DND-41 (cell line): ENCODE results near the gene RNF223.

Experiments
- ATAC-seq: fragments of 200-7000 bp; cut with Tn5 transposase; 3 replicates; pipeline ENCODE4 v1.9.1; 2021; ENCODE audit warnings: low read depth; ENCODE audit not compliant: insufficient read depth
- DNase-seq: peaks from one replicate; pipeline ENCODE4 v3.0.0-alpha.2; 2020
- H2AFZ ChIP-seq: 2 replicates; pipeline ENCODE4 v1.6.0; 2012; ENCODE audit warnings: low read depth, low read length
- H3K27ac ChIP-seq: 2 replicates; pipeline ENCODE4 v1.5.1; 2012; ENCODE audit warnings: low read length, inconsistent platforms
- H3K27me3 ChIP-seq: fragments of 200-600 bp; sonication (generic); 2 replicates; pipeline ENCODE4 v1.6.0; 2012; ENCODE audit warnings: low read length, mild to moderate bottlenecking, inconsistent platforms; ENCODE audit not compliant: insufficient read depth, poor library complexity
- H3K36me3 ChIP-seq: 2 replicates; pipeline ENCODE4 v1.5.1; 2012; ENCODE audit warnings: low read length, inconsistent platforms; ENCODE audit not compliant: insufficient read depth
- H3K4me1 ChIP-seq: 2 replicates; pipeline ENCODE4 v1.5.1; 2012; ENCODE audit warnings: mild to moderate bottlenecking, low read length; ENCODE audit not compliant: insufficient read depth
- H3K4me2 ChIP-seq: 2 replicates; pipeline ENCODE4 v1.6.0; 2012; ENCODE audit warnings: mild to moderate bottlenecking, moderate library complexity, low read length, inconsistent platforms; ENCODE audit not compliant: insufficient read depth
- H3K4me3 ChIP-seq, 2 experiments: fragments of 200-600 bp in 1 of 2; shearing (Covaris generic) in 1 of 2; 2 replicates each; pipeline ENCODE4 v1.5.1; 2012 to 2016; ENCODE audit warnings: inconsistent platforms in 2 of 2, low read length in 2 of 2, mild to moderate bottlenecking in 2 of 2, low read depth in 1 of 2, moderate library complexity in 1 of 2
- H3K79me2 ChIP-seq: 2 replicates; pipeline ENCODE4 v1.6.0; 2012; ENCODE audit warnings: low read length, inconsistent platforms; ENCODE audit not compliant: insufficient read depth
- H3K9ac ChIP-seq: 2 replicates; pipeline ENCODE4 v1.6.0; 2012; ENCODE audit warnings: low read depth, mild to moderate bottlenecking, inconsistent platforms, low read length, moderate library complexity
- H3K9me3 ChIP-seq: 2 replicates; pipeline ENCODE4 v1.5.1; 2012; ENCODE audit warnings: low read length, moderate library complexity, mild to moderate bottlenecking, inconsistent platforms; ENCODE audit not compliant: insufficient read depth, severe bottlenecking
- H4K20me1 ChIP-seq: 2 replicates; pipeline ENCODE4 v1.6.0; 2012; ENCODE audit warnings: low read length; ENCODE audit not compliant: insufficient read depth
- EZH2 ChIP-seq: IDR thresholded peaks from 3 replicates; pipeline ENCODE4 v1.6.1; 2012; ENCODE audit warnings: borderline replicate concordance, low read depth, mild to moderate bottlenecking, moderate library complexity, low read length, inconsistent platforms; ENCODE audit not compliant: severe bottlenecking
- TF ChIP-seq, protein P1 (sequence below): IDR thresholded peaks from 2 replicates; pipeline ENCODE4 v1.5.1; 2012; ENCODE audit warnings: borderline replicate concordance, low read length, moderate library complexity, mild to moderate bottlenecking; ENCODE audit not compliant: poor library complexity, severe bottlenecking; ENCODE audit errors: extremely low read depth

The RNF223 gene

GRCh38 chr1:1043921-1044320, 30.2 kb downstream of the RNF223 start:
- H4K20me1 ChIP-seq, result peaks cover 36% of the 10 kb centered on the region
- H2AFZ ChIP-seq, result no peak overlapping the region
- H3K4me1 ChIP-seq, result peaks cover 16% of the 10 kb centered on the region
- peaks cover 17% of the 10 kb centered on the region for H3K36me3 ChIP-seq
- DNase-seq (no peak), ATAC-seq (no peak)
- no peak overlapping the region for H3K4me3 ChIP-seq
- peaks cover 17% of the 10 kb centered on the region for H3K27me3 ChIP-seq
- no peaks in the 10 kb centered on the region for H3K79me2 ChIP-seq
- no peak overlapping the region for H3K9ac ChIP-seq
- no peak for TF ChIP-seq EZH2
- TF ChIP-seq, protein P1, sequence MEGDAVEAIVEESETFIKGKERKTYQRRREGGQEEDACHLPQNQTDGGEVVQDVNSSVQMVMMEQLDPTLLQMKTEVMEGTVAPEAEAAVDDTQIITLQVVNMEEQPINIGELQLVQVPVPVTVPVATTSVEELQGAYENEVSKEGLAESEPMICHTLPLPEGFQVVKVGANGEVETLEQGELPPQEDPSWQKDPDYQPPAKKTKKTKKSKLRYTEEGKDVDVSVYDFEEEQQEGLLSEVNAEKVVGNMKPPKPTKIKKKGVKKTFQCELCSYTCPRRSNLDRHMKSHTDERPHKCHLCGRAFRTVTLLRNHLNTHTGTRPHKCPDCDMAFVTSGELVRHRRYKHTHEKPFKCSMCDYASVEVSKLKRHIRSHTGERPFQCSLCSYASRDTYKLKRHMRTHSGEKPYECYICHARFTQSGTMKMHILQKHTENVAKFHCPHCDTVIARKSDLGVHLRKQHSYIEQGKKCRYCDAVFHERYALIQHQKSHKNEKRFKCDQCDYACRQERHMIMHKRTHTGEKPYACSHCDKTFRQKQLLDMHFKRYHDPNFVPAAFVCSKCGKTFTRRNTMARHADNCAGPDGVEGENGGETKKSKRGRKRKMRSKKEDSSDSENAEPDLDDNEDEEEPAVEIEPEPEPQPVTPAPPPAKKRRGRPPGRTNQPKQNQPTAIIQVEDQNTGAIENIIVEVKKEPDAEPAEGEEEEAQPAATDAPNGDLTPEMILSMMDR, result no peak
- no peak overlapping the region for H3K4me2 ChIP-seq
- H3K9me3 ChIP-seq, result no peaks in the 10 kb centered on the region
- no peak overlapping the region for H3K27ac ChIP-seq

DNA sequence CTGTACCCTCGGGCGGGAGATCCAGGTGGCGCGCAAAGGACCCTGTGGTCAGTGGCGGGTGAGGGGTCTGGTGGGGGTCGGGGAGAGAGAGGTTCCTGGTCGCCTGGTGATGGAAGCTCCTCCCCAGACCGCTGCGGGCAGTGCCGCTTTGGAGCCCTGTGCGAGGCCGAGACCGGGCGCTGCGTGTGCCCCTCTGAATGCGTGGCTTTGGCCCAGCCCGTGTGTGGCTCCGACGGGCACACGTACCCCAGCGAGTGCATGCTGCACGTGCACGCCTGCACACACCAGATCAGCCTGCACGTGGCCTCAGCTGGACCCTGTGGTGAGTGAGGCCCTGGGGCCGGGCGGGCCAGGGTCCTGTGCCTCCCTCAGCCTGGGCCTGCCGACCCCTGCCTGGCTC, 30.7 kb downstream of the RNF223 start:
- peaks cover 41% of the 10 kb centered on the region for H4K20me1 ChIP-seq
- no peak overlapping the region for H3K9ac ChIP-seq
- ATAC-seq, result no peak
- H2AFZ ChIP-seq, result no peak overlapping the region
- H3K4me2 ChIP-seq, result no peak overlapping the region
- no peak overlapping the region for H3K4me3 ChIP-seq
- H3K4me1 ChIP-seq, result peaks cover 16% of the 10 kb centered on the region
- DNase-seq, result no peak
- peaks cover 21% of the 10 kb centered on the region for H3K27me3 ChIP-seq
- peaks cover 17% of the 10 kb centered on the region for H3K36me3 ChIP-seq
- TF ChIP-seq, protein P1, result no peak
- no peak for TF ChIP-seq EZH2
- no peaks in the 10 kb centered on the region for H3K79me2 ChIP-seq
- H3K9me3 ChIP-seq, result no peaks in the 10 kb centered on the region
- H3K27ac ChIP-seq, result no peak overlapping the region

DNA sequence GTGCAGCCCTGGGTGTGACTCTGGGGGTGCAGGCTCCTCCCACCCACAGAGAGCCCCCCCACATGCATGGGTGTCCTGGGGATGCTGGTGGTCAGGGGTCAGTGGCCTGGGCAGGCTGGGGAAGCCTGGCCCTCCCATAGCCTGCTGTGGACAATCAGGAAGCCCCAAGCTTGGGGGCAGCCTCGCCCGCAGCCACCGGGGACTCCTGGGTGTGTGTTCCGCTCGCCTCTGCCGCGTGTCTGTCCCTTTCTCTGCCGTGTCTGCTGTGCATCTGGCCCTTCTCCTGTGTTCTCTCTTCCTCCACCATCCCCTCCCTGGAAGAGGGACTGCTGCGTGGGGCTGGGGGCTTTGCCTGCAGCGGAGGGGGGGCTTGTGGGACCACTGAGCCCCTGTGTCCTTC, 31.3 kb downstream of the RNF223 start:
- Histone ChIP-seq H3K27me3 (peaks cover 21% of the 10 kb centered on the region), H3K79me2 (no peaks in the 10 kb centered on the region), H2AFZ (no peak overlapping the region), H3K4me3 (no peak overlapping the region), H3K27ac (no peak overlapping the region), H3K4me2 (no peak overlapping the region), H4K20me1 (peaks cover 47% of the 10 kb centered on the region), H3K9ac (no peak overlapping the region), H3K9me3 (no peaks in the 10 kb centered on the region), H3K4me1 (peaks cover 16% of the 10 kb centered on the region), H3K36me3 (peaks cover 17% of the 10 kb centered on the region)
- DNase-seq (no peak), ATAC-seq (no peak)
- TF ChIP-seq EZH2, result no peak
- TF ChIP-seq, protein P1, result no peak

DNA sequence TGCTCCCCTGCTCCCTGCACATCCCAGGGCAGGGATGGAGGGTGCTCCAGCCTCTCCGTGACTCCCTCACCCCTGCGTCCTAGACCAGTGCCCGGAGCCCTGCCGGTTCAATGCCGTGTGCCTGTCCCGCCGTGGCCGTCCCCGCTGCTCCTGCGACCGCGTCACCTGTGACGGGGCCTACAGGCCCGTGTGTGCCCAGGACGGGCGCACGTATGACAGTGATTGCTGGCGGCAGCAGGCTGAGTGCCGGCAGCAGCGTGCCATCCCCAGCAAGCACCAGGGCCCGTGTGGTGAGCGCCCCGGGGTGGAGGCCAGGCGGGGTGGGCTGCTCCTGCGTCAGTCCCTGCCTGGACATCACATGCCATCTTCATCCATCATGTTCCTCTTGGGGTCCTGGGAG, 32.2 kb downstream of the RNF223 start:
- DNase-seq, result no peak
- H3K27ac ChIP-seq, result no peak overlapping the region

More for the DNA sequence above, 32.2 kb downstream of the RNF223 start:
- Histone ChIP-seq H3K79me2 (no peaks in the 10 kb centered on the region), H3K36me3 (peaks cover 13% of the 10 kb centered on the region), H3K9ac (no peak overlapping the region), H3K4me2 (no peak overlapping the region), H3K27me3 (peaks cover 21% of the 10 kb centered on the region), H3K9me3 (no peaks in the 10 kb centered on the region), H4K20me1 (peaks cover 57% of the 10 kb centered on the region), H3K4me1 (peaks cover 16% of the 10 kb centered on the region), H2AFZ (no peak overlapping the region), H3K4me3 (no peak overlapping the region)
- TF ChIP-seq, protein P1, result no peak
- TF ChIP-seq EZH2, result no peak
- no peak for ATAC-seq
